Activated CD8-positive, alpha-beta memory T cell treated with anti-CD3 and anti-CD28 coated beads for 4 hours (primary cell): ENCODE data around the gene SH2D1A.

ENCODE experiments used
- DNase-seq, 2 donors: peaks; one replicate each; pipeline ENCODE4 v3.0.0-alpha.2; 2020; ENCODE audit warnings: low read depth in 2 of 2

SH2D1A gene

GRCh38 chrX:124421898-124422655, 75.7 kb downstream of the SH2D1A start:
- DNase-seq = no peak
